Sigmoid colon (tissue), 7 donors: ENCODE results near the gene GIMAP5. TPM values are rescaled to one million over a fixed set of nuclear protein-coding genes. Genes with fewer than 3 reads are reported as not detected.

Source experiments
- DNase-seq: peaks from one replicate; pipeline ENCODE4 v3.0.0-alpha.2; 2019
- H3K27ac ChIP-seq, 4 donors: fragments of 200-600 bp; sonication (generic); one replicate each; pipeline ENCODE4 v1.5.1; 2016 to 2019; ENCODE audit warnings: mild to moderate bottlenecking in 1 of 4
- H3K27me3 ChIP-seq, 3 donors: fragments of 200-600 bp; sonication (generic); one replicate each; pipeline ENCODE4 v1.5.1; 2019; ENCODE audit warnings: mild to moderate bottlenecking in 1 of 3
- H3K36me3 ChIP-seq, 4 donors: fragments of 200-600 bp; sonication (generic); one replicate each; pipeline ENCODE4 v1.5.1; 2016 to 2019
- H3K4me1 ChIP-seq, 4 donors: fragments of 200-600 bp; sonication (generic); one replicate each; pipeline ENCODE4 v1.5.1; 2017 to 2019
- H3K4me3 ChIP-seq, 4 donors: fragments of 200-600 bp; sonication (generic); one replicate each; pipeline ENCODE4 v1.5.1; 2017 to 2019; ENCODE audit warnings: mild to moderate bottlenecking in 2 of 4, moderate library complexity in 1 of 4
- H3K9me3 ChIP-seq, 4 donors: fragments of 200-600 bp in 3 of 4; sonication (generic) in 3 of 4; one replicate each; pipeline versions ENCODE4 v1.5.1 to v1.6.1; 2013 to 2019
- CTCF ChIP-seq, 4 experiments: fragments of 450-650 bp in 3 of 4; fragments of 200-600 bp in 1 of 4; IDR thresholded peaks; one replicate each; pipeline ENCODE4 v1.5.1; 2016 to 2019; ENCODE audit warnings: antibody characterized with exemption in 4 of 4, mild to moderate bottlenecking in 3 of 4, moderate library complexity in 2 of 4
- EP300 ChIP-seq, 4 donors: sonication (generic); formaldehyde crosslinking; IDR thresholded peaks; one replicate each; pipeline ENCODE4 v1.6.1; 2017; ENCODE audit warnings: antibody characterized with exemption in 4 of 4
- POLR2A ChIP-seq, 2 donors: fragments of 450-650 bp; IDR thresholded peaks; one replicate each; pipeline ENCODE4 v1.6.1; 2016; ENCODE audit warnings: antibody characterized with exemption in 2 of 2, mild to moderate bottlenecking in 2 of 2, moderate library complexity in 2 of 2
- POLR2AphosphoS5 ChIP-seq, 4 donors: sonication (generic); formaldehyde crosslinking; IDR thresholded peaks; one replicate each; pipeline ENCODE4 v1.6.1; 2017; ENCODE audit warnings: antibody characterized with exemption in 4 of 4
- whole genome bisulfite sequencing, 2 donors: extraction: QIAGEN DNeasy Blood & Tissue Kit; methylation state at CpG; one replicate each; pipeline ENCODE4 v1.1.7; 2013; 5-methylcytosine and 5-hydroxymethylcytosine counted together
- intact Hi-C: fragments of 100-400 bp; cut with DNase I; formaldehyde crosslinking; loops from one replicate; pipeline ENCODE4 v1.15.1; 2023
- polyA plus RNA-seq, 3 donors: library from polyadenylated mRNA; stranded (reverse); fragments of 200-250 nt; gene quantifications; one replicate each; pipeline ENCODE4 v1.2.3, GENCODE V29; 2013
- total RNA-seq, 4 donors: library from RNA; depleted of rRNA; stranded (reverse); fragments of >200 nt; gene quantifications; one replicate each; pipeline ENCODE4 v1.1.0, GENCODE V29; 2016
- donor health status: healthy with polysubstance abuse.
- donor health status: Bipolar disorder and iron deficiency.
- donor health status: healthy.

Gene GIMAP5
- total and polyA plus RNA-seq, 7 donors: 7.9 to 39.4 (median 17.7) TPM

GRCh38 chr7:150738092-150738491 lies 874 bp downstream of the GIMAP5 start:
- DNase-seq: no peak
- Histone ChIP-seq H3K4me1 (peaks cover 0 to 9% (median 4%) of the 10 kb centered on the region in 4 donors), H3K9me3 (no peaks in the 10 kb centered on the region), H3K4me3 (peak overlapping the region in 3 of 4 donors; percentile 32 to 45 (median 40)), H3K36me3 (no peaks in the 10 kb centered on the region), H3K27ac (peak overlapping the region; percentile 57 to 72 (median 62)), H3K27me3 (no peaks in the 10 kb centered on the region)
- 57 to 79% methylated on average over 5 of the region's 5 CpGs for WGBS, 2 donors
- intact Hi-C loops: no loop called here
- TF ChIP-seq EP300 (IDR thresholded peaks at IDR 0.05) (no peak), POLR2AphosphoS5 (IDR thresholded peaks at IDR 0.05) (no peak), CTCF (IDR thresholded peaks at IDR 0.05) (no peak), POLR2A (IDR thresholded peaks at IDR 0.05) (no peak)

- no peaks in the 10 kb centered on the region for H3K36me3 ChIP-seq
- H3K9me3 ChIP-seq: no peaks in the 10 kb centered on the region
- peak overlapping the region; percentile 57 to 72 (median 62) for H3K27ac ChIP-seq
- DNase-seq: no peak
- TF ChIP-seq CTCF (IDR thresholded peaks at IDR 0.05) (no peak), EP300 (IDR thresholded peaks at IDR 0.05) (no peak), POLR2AphosphoS5 (IDR thresholded peaks at IDR 0.05) (peak in 2 of 4 donors; percentile 39 to 57), POLR2A (IDR thresholded peaks at IDR 0.05) (no peak)
- 52 to 60% methylated on average over 5 of the region's 5 CpGs for WGBS, 2 donors
- peak overlapping the region in 3 of 4 donors; percentile 32 to 45 (median 40) for H3K4me3 ChIP-seq
- no peaks in the 10 kb centered on the region for H3K27me3 ChIP-seq
- intact Hi-C loops: no loop called here
- peaks cover 0 to 14% (median 8%) of the 10 kb centered on the region in 4 donors for H3K4me1 ChIP-seq
These were observed 1.4 kb downstream of the GIMAP5 start for GRCh38 chr7:150738591-150739001.

- Histone ChIP-seq H3K4me1 (peaks cover 0 to 19% (median 10%) of the 10 kb centered on the region in 4 donors), H3K27me3 (no peaks in the 10 kb centered on the region), H3K36me3 (no peaks in the 10 kb centered on the region), H3K4me3 (peak overlapping the region in 3 of 4 donors; percentile 32 to 45 (median 40)), H3K9me3 (no peaks in the 10 kb centered on the region), H3K27ac (peak overlapping the region in 3 of 4 donors; percentile 62 to 72 (median 62))
- TF ChIP-seq POLR2AphosphoS5 (IDR thresholded peaks at IDR 0.05) (no peak), EP300 (IDR thresholded peaks at IDR 0.05) (no peak), POLR2A (IDR thresholded peaks at IDR 0.05) (no peak), CTCF (IDR thresholded peaks at IDR 0.05) (no peak)
- no peak for DNase-seq
- intact Hi-C loops: no loop called here
These were observed 1.8 kb downstream of the GIMAP5 start for GRCh38 chr7:150739033-150739432.

- H3K4me3 ChIP-seq: peak overlapping the region in 3 of 4 donors; percentile 32 to 45 (median 40)
- peaks cover 0 to 23% (median 12%) of the 10 kb centered on the region in 4 donors for H3K4me1 ChIP-seq
These were observed 2.8 kb downstream of the GIMAP5 start for GRCh38 chr7:150740053-150740452.

More at GRCh38 chr7:150740053-150740452, 2.8 kb downstream of the GIMAP5 start:
- peak overlapping the region in 1 of 4 donors; percentile 72 for H3K27ac ChIP-seq
- H3K9me3 ChIP-seq: no peaks in the 10 kb centered on the region
- 72 to 86% methylated on average over 10 of the region's 10 CpGs for WGBS, 2 donors
- TF ChIP-seq EP300 (IDR thresholded peaks at IDR 0.05) (no peak), POLR2A (IDR thresholded peaks at IDR 0.05) (no peak), CTCF (IDR thresholded peaks at IDR 0.05) (no peak), POLR2AphosphoS5 (IDR thresholded peaks at IDR 0.05) (no peak)
- DNase-seq: no peak
- intact Hi-C loops: no loop called here
- H3K36me3 ChIP-seq: no peaks in the 10 kb centered on the region
- H3K27me3 ChIP-seq: no peaks in the 10 kb centered on the region
